ENCODE results near the gene PTPRO. TPM values are rescaled to one million over a fixed set of nuclear protein-coding genes. Genes with fewer than 3 reads are reported as not detected.

The PTPRO gene
- total and polyA plus RNA-seq, 4 donors: 2.6 to 11.7 (median 3.4) TPM

GRCh38 chr12:15469356-15469755, 147.0 kb downstream of the PTPRO start:
- 67 to 68% methylated on average over 4 of the region's 4 CpGs for WGBS, 2 donors
- no peaks in the 10 kb centered on the region for H3K4me1 ChIP-seq (ENCODE audit: control insufficient read depth in 5 of 5, insufficient read depth in 5 of 5, low read length in 5 of 5)
- H3K9me3 ChIP-seq (ENCODE audit: control insufficient read depth in 4 of 4, insufficient read depth in 3 of 4, low read length in 3 of 4): no peaks in the 10 kb centered on the region

DNA sequence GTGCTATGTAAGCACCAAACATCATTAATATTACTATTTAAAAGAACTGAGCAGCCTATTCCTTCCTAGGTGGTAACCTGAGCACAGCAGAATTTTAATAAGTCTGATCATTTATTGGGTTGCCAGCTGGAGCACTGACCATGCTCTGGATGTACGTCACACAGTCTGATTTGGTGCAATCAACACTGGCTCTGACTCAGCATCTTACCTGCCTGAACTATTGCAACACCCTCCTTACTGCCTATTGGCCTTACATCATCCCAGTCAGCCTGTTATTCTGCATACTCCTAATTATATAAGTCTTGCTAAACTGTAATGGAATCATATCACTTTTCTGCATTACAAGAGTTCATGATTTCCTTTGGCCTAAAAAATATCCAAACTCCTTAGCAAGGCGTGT, 149.7 kb downstream of the PTPRO start:
- ATAC-seq (ENCODE audit: insufficient read depth, low FRiP score) (no peak), DNase-seq (no peak)
- no peak for TF ChIP-seq CTCF (IDR thresholded peaks at IDR 0.05; ENCODE audit: control extremely low read depth, extremely low read depth)
- Histone ChIP-seq H3K27ac (ENCODE audit: low read depth in 1 of 2, low read length in 1 of 2) (no peak overlapping the region), H3K36me3 (ENCODE audit: control insufficient read depth in 4 of 4, insufficient read depth in 4 of 4, low read length in 4 of 4) (no peaks in the 10 kb centered on the region), H3K9ac (ENCODE audit: insufficient read depth in 1 of 2, low read length in 2 of 2) (no peak overlapping the region), H3K9me3 (ENCODE audit: control insufficient read depth in 4 of 4, insufficient read depth in 3 of 4, low read length in 3 of 4) (no peaks in the 10 kb centered on the region), H3K4me3 (no peak overlapping the region), H3K4me1 (ENCODE audit: control insufficient read depth in 5 of 5, insufficient read depth in 5 of 5, low read length in 5 of 5) (no peaks in the 10 kb centered on the region), H3K27me3 (ENCODE audit: control insufficient read depth in 3 of 3, insufficient read depth in 3 of 3, low read length in 2 of 3) (no peaks in the 10 kb centered on the region)
- 22 to 71% methylated on average over 2 of the region's 2 CpGs for WGBS, 2 donors

More at GRCh38 chr12:15469356-15469755, 147.0 kb downstream of the PTPRO start:
- Histone ChIP-seq H3K27me3 (ENCODE audit: control insufficient read depth in 3 of 3, insufficient read depth in 3 of 3, low read length in 2 of 3) (no peaks in the 10 kb centered on the region), H3K4me3 (no peak overlapping the region), H3K9ac (ENCODE audit: insufficient read depth in 1 of 2, low read length in 2 of 2) (no peak overlapping the region), H3K27ac (ENCODE audit: low read depth in 1 of 2, low read length in 1 of 2) (no peak overlapping the region), H3K36me3 (ENCODE audit: control insufficient read depth in 4 of 4, insufficient read depth in 4 of 4, low read length in 4 of 4) (no peaks in the 10 kb centered on the region)
- ATAC-seq (ENCODE audit: insufficient read depth, low FRiP score): no peak
- TF ChIP-seq CTCF (IDR thresholded peaks at IDR 0.05; ENCODE audit: control extremely low read depth, extremely low read depth): no peak
- no peak for DNase-seq

DNA sequence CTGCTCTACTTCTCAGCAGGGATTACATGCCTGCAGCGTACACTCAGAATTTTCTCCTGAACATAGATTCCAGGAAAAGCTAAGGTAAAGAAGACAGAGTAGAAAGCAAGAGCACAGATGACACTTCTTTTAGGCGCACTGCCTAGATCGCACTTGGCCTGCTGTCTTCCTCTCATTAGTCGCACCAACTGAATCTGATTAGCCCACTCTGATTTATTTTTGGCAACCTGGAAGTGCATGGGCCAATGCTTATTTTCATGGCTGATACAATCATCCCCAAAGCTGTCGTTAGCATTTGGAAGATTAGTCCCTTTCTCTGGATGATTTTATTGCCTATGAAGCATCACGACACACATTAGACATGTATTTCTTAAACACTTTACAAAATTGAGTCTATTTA, 152.5 kb downstream of the PTPRO start:
- no peak for TF ChIP-seq CTCF (IDR thresholded peaks at IDR 0.05; ENCODE audit: control extremely low read depth, extremely low read depth)
- Histone ChIP-seq H3K27me3 (ENCODE audit: control insufficient read depth in 3 of 3, insufficient read depth in 3 of 3, low read length in 2 of 3) (no peaks in the 10 kb centered on the region), H3K36me3 (ENCODE audit: control insufficient read depth in 4 of 4, insufficient read depth in 4 of 4, low read length in 4 of 4) (no peaks in the 10 kb centered on the region), H3K9me3 (ENCODE audit: control insufficient read depth in 4 of 4, insufficient read depth in 3 of 4, low read length in 3 of 4) (peaks cover 0 to 3% (median 0%) of the 10 kb centered on the region in 4 donors), H3K27ac (ENCODE audit: low read depth in 1 of 2, low read length in 1 of 2) (no peak overlapping the region), H3K4me3 (no peak overlapping the region), H3K4me1 (ENCODE audit: control insufficient read depth in 5 of 5, insufficient read depth in 5 of 5, low read length in 5 of 5) (no peaks in the 10 kb centered on the region), H3K9ac (ENCODE audit: insufficient read depth in 1 of 2, low read length in 2 of 2) (no peak overlapping the region)
- no peak for ATAC-seq (ENCODE audit: insufficient read depth, low FRiP score)
- 86 to 91% methylated on average over 6 of the region's 6 CpGs for WGBS, 2 donors
- no peak for DNase-seq

DNA sequence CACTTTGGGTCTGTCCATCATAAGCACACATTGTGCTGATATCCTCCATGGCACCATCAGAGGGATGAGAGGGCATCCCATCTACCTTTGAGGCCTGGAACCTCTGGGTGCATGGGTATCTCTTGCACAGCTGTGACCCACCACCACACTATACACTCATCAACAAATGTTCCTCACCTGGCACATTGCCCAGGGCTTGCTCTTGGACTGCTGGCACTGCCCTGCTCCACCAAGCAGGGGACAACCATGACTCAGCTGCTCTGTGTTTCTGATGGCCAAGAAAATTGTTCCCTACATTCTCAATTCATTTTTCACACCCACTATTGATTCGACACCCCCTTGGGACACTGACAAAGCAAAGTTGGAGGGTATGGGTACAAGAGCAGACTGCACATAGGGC, 155.5 kb downstream of the PTPRO start:
- ATAC-seq (ENCODE audit: insufficient read depth, low FRiP score) (no peak), DNase-seq (no peak)
- Histone ChIP-seq H3K36me3 (ENCODE audit: control insufficient read depth in 4 of 4, insufficient read depth in 4 of 4, low read length in 4 of 4) (no peaks in the 10 kb centered on the region), H3K9ac (ENCODE audit: insufficient read depth in 1 of 2, low read length in 2 of 2) (no peak overlapping the region), H3K27ac (ENCODE audit: low read depth in 1 of 2, low read length in 1 of 2) (no peak overlapping the region), H3K4me1 (ENCODE audit: control insufficient read depth in 5 of 5, insufficient read depth in 5 of 5, low read length in 5 of 5) (no peaks in the 10 kb centered on the region), H3K27me3 (ENCODE audit: control insufficient read depth in 3 of 3, insufficient read depth in 3 of 3, low read length in 2 of 3) (no peaks in the 10 kb centered on the region), H3K4me3 (no peak overlapping the region), H3K9me3 (ENCODE audit: control insufficient read depth in 4 of 4, insufficient read depth in 3 of 4, low read length in 3 of 4) (peaks cover 0 to 3% (median 0%) of the 10 kb centered on the region in 4 donors)
- WGBS, 2 donors: 82 to 94% methylated on average over 1 of the region's 1 CpG
- TF ChIP-seq CTCF (IDR thresholded peaks at IDR 0.05; ENCODE audit: control extremely low read depth, extremely low read depth): no peak
